Occipital lobe (tissue), 2 donors: ENCODE measurements around the gene BOD1L2. TPM values are rescaled to one million over a fixed set of nuclear protein-coding genes. Genes with fewer than 3 reads are reported as not detected.

ENCODE experiments used
- DNase-seq: peaks from one replicate; lab custom pipeline; 2025; lab: John Stamatoyannopoulos, UW
- total RNA-seq: library from RNA; depleted of rRNA; stranded (reverse); fragments of >200 nt; gene quantifications from one replicate; pipeline ENCODE4 v1.2.3, GENCODE V29; 2014

Gene BOD1L2
- total RNA-seq, 1 donor from 2014 or later = not detected

- no peak for DNase-seq
These were observed 3.2 kb downstream of the BOD1L2 start for GRCh38 chr18:57150081-57150480.

GRCh38 chr18:57150828-57151227 is 3.9 kb downstream of the BOD1L2 start:
- DNase-seq = no peak

GRCh38 chr18:57154191-57154830 is 7.4 kb downstream of the BOD1L2 start:
- DNase-seq = no peak

GRCh38 chr18:57164401-57164800 is 17.5 kb downstream of the BOD1L2 start:
- DNase-seq = no peak

GRCh38 chr18:57167617-57168308 is 20.9 kb downstream of the BOD1L2 start:
- no peak for DNase-seq

GRCh38 chr18:57171026-57171425 is 24.1 kb downstream of the BOD1L2 start:
- no peak for DNase-seq

GRCh38 chr18:57175532-57175931 is 28.6 kb downstream of the BOD1L2 start:
- DNase-seq = no peak

- DNase-seq = no peak
These were observed 38.5 kb downstream of the BOD1L2 start for GRCh38 chr18:57185434-57185833.

- DNase-seq = no peak
These were observed 42.1 kb downstream of the BOD1L2 start for GRCh38 chr18:57188851-57189557.

GRCh38 chr18:57190026-57190425 is 43.1 kb downstream of the BOD1L2 start:
- DNase-seq = no peak

GRCh38 chr18:57194070-57194469 is 47.2 kb downstream of the BOD1L2 start:
- DNase-seq = no peak

GRCh38 chr18:57194622-57195021 is 47.7 kb downstream of the BOD1L2 start:
- no peak for DNase-seq

GRCh38 chr18:57195341-57195740 is 48.5 kb downstream of the BOD1L2 start:
- DNase-seq = no peak

- DNase-seq = no peak
These were observed 50.4 kb downstream of the BOD1L2 start for GRCh38 chr18:57197261-57197660.

GRCh38 chr18:57198073-57198472 is 51.2 kb downstream of the BOD1L2 start:
- no peak for DNase-seq

Other genes starting within 250 kb of the BOD1L2 start
- gene ST8SIA3, start 205.5 kb downstream of the BOD1L2 start, total RNA-seq = 7.2 TPM